AG09309 (cell line): ENCODE measurements around the gene ZNF563.

Experiments
- DNase-seq: peaks from one replicate; pipeline ENCODE4 v3.0.0-alpha.2; 2010; ENCODE audit warnings: low read depth
- H3K4me3 ChIP-seq: 2 replicates; pipeline ENCODE4 v1.5.1; 2011; ENCODE audit warnings: mild to moderate bottlenecking, low read depth, low read length, moderate library complexity; ENCODE audit not compliant: control insufficient read depth
- TF ChIP-seq, protein P1 (sequence below): IDR thresholded peaks from 2 replicates; pipeline ENCODE4 v1.5.1; 2011; ENCODE audit warnings: mild to moderate bottlenecking, low read depth, low read length, inconsistent platforms; ENCODE audit not compliant: insufficient read depth, control insufficient read depth; ENCODE audit errors: missing control alignments

ZNF563 gene

DNA sequence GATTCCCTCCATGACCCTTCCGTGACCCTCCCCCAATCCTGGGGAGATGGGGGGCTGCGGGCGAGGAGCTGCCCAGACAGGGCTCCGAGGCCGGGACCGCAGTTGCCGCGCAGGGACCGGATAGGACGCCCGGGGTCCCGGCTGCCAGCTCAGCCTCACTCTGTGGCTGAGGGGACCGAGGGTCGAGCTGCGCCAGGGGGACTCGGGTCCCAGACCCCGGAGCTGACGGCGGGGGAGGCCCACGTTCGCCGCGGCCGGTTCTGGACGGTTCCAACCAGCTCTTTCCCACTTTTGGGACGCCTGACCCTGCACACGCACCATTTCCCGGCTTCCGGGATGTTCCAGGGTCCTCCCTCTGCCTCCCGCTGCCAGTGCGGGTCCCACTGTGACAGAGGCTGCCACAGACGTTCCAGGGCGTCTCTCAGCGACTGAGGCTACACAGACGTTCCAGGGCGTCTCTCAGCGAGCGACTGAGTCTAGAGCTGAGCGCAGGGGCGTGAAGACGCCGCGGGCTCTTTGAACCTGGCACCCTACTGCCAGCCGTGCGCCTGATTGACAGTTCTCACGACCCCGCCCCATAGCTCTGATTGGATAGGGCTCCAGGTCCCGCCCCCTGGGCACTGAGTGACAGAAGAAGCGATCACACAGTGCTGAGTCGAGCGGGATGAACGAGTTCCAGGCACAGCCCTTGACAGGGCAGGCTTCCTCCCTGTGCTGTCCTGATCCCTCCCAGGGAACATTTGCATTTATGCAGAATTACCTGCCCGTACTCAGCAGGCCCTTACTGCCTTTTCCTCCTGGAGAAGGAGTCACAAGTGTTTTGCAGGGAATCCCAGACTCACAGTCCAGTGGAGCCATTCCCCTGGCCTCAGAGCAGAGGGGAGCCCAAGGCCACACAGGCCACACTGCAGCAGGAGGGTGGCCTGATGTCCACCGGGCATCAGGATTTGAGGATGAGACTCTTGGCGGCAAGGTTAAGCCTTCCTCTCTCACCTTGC, at the start of gene ZNF563:
TSS of gene ZNF563 (minus strand) at position 472 of the 998 bp plus-strand sequence. CDS start at position 321, 151 bp downstream.
- peak within 1 kb of the TSS; percentile 96 for H3K4me3 ChIP-seq
- TF ChIP-seq, protein P1, sequence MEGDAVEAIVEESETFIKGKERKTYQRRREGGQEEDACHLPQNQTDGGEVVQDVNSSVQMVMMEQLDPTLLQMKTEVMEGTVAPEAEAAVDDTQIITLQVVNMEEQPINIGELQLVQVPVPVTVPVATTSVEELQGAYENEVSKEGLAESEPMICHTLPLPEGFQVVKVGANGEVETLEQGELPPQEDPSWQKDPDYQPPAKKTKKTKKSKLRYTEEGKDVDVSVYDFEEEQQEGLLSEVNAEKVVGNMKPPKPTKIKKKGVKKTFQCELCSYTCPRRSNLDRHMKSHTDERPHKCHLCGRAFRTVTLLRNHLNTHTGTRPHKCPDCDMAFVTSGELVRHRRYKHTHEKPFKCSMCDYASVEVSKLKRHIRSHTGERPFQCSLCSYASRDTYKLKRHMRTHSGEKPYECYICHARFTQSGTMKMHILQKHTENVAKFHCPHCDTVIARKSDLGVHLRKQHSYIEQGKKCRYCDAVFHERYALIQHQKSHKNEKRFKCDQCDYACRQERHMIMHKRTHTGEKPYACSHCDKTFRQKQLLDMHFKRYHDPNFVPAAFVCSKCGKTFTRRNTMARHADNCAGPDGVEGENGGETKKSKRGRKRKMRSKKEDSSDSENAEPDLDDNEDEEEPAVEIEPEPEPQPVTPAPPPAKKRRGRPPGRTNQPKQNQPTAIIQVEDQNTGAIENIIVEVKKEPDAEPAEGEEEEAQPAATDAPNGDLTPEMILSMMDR = no peak
- DNase-seq = peak; percentile 73

DNA sequence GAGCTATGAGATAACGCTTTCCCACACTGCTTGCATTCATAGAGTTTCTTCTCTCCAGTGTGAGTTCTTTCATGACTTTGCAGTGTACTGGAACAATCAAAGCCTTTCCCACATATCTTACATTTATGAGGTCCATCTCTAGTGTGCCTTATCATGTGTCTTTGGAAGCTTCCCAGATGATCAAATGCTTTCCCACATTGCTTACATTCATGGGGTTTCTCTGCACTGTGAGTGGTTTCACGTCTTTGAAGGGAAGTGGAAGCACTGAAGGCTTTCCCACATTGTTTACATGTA, 47.0 kb upstream of the ZNF563 start:
- no peak for DNase-seq
- no peak overlapping the region for H3K4me3 ChIP-seq
- TF ChIP-seq, protein P1 = no peak

DNA sequence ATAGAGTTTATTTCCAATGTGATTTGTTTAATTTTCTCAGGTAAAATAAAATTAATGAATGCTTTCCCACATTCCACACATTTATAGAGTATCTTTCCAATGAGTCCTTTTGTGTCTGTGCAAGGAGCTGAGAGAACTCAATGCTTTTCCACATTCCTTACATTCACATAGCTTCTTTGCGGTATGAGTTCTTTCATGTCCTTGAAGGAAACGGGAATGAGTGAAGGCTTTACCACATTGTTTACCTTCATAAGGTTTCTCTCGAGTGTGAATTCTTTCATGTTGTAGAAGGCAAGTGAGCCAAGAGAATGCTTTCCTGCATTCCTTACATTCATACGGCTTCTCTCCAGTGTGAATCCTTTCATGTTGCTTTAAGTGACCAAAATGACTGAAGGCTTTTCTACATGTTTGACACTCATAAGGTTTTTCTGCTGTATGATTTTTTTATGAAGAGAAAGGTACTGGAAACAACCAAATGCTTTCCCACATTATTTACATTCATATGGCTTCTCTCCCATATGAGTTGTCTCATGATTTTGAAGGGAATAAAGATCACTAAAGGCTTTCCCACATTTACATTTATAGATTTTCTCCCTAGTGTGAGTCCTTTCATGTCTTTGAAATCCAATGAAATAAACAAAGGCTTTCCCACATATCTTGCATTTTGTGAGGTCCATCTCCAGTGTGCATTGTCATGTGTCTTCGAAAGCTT, 46.5 kb upstream of the ZNF563 start:
- H3K4me3 ChIP-seq = no peak overlapping the region
- TF ChIP-seq, protein P1 = no peak
- no peak for DNase-seq

DNA sequence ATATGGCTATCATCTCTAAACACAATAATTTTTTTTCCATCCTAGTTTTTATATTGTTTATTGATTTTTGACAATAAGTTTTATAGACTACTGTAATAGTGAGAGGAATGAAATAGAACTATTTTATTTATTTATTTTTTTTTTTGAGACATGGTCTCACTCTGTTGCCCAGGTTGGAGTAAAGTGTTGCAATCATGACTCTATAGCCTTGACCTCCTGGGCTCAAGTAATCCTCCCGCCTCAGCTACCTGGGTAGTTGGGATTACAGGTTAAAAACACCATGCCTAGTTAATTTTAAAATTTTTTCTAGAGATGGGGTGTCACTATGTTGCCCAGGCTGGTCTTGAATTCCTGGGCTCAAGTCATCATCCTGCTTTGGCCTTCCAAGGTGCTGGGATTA, 40.6 kb upstream of the ZNF563 start:
- no peak overlapping the region for H3K4me3 ChIP-seq
- TF ChIP-seq, protein P1 = no peak
- DNase-seq = no peak

DNA sequence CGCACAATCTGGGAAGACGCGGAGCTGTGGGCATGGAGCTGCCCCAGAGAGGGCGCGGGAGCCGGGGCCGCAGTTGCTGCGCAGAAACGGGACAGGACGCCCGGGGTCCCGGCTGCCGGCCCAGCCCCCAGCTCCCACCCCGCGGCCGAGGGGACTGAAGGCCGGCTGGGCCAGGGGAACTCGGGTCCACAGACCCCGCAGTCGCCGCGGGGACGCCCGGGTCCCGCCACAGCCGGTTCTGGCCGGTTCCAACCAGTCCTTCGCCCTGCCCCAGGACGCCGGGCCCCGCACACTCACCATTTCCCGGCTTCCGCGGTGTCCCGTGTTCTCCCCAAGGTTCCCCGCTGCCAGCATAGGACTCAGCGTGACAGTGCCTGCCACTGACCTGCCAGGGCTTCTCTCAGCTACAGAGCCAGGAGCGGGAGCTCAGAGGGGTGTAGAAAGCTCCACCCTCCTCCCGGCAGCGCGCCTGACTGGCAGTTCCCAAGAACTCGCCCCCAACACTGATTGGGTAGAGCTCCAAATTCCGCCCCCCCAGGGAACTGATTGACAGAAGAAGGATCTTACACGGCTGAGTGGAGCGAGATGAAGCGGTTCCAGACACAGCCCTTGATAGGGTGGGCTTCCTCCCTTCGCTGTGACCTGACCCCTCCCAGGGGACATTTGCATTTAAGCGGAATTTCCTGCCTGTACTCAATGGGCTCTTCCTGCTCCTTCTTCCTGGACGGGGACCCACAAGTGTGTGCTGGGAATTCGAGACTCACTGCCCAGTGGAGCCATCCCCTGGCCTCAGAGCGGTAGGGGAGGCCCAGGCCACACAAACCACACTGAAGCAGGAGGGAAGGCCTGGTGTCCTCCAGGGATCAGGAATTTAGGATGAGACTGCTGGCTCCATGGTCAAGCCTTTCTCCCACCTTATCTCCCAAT, 32.1 kb upstream of the ZNF563 start, which contains the start of gene ZNF442:
TSS of gene ZNF442 (minus strand) at position 448 of the 927 bp plus-strand sequence. CDS start 2,052 bp downstream, outside the sequence.
- TF ChIP-seq, protein P1 = peak; percentile 80
- peak; percentile 73 for DNase-seq
- peak within 1 kb of the TSS; percentile 96 for H3K4me3 ChIP-seq
